Body of pancreas (tissue), 4 donors: Measurements from ENCODE around the gene DLG2.

Source experiments
- POLR2A ChIP-seq, 3 donors: fragments of 450-650 bp; IDR thresholded peaks; one replicate each; pipeline ENCODE4 v1.6.1; 2016; ENCODE audit warnings: antibody characterized with exemption in 3 of 3, mild to moderate bottlenecking in 2 of 3
- TF ChIP-seq, protein P1 (sequence below), 7 experiments: fragments of 450-650 bp in 4 of 7; fragments of 200-600 bp in 3 of 7; sonication (generic) in 3 of 7; IDR thresholded peaks; one replicate each; pipeline ENCODE4 v1.5.1; 2016 to 2019; ENCODE audit warnings: antibody characterized with exemption in 7 of 7

DNA sequence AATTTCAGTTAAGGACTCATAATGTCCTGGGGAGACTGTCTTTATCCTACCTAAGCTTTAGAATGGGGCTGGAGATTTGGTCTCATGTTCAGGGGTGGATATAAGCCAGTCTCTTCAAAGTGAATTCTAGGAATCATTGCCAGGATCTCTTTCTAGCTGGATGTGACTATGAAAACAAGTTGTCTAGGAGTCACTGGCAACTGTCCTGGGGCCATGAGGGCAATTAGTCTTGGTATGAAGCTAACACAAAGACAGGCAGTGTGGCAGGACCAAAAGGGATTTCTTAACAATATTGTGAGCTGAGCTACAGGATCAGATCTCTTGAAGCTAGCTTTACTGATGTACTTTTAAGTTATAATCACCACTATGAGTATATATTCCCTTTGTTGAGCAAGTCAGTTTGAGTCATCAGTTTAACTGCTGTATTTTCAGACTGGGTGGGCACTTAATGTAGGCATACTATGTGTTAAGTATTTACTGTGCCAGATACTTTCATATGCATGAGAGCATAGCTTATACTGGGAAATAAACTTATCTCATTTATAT, 1951.0 kb downstream of the DLG2 start:
- TF ChIP-seq POLR2A (IDR thresholded peaks at IDR 0.05): no peak
- TF ChIP-seq, protein P1, sequence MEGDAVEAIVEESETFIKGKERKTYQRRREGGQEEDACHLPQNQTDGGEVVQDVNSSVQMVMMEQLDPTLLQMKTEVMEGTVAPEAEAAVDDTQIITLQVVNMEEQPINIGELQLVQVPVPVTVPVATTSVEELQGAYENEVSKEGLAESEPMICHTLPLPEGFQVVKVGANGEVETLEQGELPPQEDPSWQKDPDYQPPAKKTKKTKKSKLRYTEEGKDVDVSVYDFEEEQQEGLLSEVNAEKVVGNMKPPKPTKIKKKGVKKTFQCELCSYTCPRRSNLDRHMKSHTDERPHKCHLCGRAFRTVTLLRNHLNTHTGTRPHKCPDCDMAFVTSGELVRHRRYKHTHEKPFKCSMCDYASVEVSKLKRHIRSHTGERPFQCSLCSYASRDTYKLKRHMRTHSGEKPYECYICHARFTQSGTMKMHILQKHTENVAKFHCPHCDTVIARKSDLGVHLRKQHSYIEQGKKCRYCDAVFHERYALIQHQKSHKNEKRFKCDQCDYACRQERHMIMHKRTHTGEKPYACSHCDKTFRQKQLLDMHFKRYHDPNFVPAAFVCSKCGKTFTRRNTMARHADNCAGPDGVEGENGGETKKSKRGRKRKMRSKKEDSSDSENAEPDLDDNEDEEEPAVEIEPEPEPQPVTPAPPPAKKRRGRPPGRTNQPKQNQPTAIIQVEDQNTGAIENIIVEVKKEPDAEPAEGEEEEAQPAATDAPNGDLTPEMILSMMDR (IDR thresholded peaks at IDR 0.05): no peak
